Measurements from ENCODE around the gene MLN. TPM values are rescaled to one million over a fixed set of nuclear protein-coding genes. Genes with fewer than 3 reads are reported as not detected.
A peak's percentile ranks its signal among the peaks of the same experiment; 100 is the strongest.

The MLN gene
- total RNA-seq, 2 donors from 2014 or later: 0.48 TPM; not detected in 1

DNA sequence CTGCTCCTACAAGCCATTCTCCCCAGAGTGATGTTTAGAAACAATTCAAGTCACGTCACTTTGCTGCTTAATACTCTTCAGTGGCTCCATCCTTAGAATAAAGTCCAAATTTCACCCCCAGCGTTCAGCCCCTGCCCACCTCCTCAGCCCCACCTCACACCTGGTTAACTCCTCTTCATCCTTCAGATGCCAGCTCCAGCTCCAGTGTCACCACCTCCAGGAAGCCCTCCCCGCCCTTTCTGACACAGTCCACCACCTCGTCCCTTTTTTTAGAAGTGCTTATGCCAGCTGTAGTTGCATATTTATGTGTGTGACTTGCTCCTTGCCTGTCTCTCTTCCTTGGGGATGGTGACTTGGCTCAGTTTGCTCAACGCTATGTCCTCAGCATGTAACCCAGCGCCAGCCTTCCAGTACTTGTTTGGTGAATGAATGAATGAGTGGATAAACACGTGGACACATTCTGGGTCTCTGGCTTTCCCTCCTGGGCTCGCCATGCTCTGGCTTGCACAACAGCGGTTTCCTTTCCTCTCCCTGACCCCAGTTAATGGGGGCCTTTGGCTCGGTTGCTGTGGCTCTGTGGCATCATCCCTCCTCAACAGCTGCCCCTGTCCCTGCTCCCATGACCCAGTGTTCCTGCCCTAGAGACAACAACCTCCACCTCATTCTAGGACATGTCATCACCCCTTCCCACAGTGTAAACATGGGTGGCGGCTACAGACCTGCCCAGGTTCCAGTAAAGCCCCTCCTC is 53.4 kb downstream of the MLN start:
- no peak overlapping the region for H3K9ac ChIP-seq (ENCODE audit: low read depth in 2 of 2, low read length in 2 of 2)

DNA sequence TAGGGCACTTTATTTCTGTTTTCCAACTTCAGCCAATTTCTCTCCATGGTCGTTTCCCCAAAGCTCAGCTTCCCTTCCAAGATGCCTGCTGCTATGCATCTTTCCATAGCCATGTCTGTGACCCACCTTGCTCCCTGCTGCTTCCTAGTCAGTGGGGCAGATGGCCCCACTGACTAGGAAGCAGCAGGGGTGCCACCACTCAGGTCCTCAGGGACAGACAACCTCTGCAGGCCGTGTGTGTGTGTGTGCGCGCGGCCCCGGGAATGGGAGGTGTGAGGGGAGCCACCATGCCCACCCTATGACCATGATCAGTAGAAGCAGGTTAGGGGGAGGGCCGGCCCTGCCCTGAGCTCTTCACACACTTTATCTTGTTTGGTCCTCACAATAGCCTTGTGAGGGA is 54.4 kb downstream of the MLN start:
- DNase-seq: no peak
- intact Hi-C loops (cut with DNase I): no loop called here
- no peak overlapping the region for H3K9ac ChIP-seq (ENCODE audit: low read depth in 2 of 2, low read length in 2 of 2)
- H3K4me3 ChIP-seq: no peak overlapping the region
- no peak overlapping the region for H3K27ac ChIP-seq
- peaks cover 22% of the 10 kb centered on the region for H3K4me1 ChIP-seq
- no peaks in the 10 kb centered on the region for H3K36me3 ChIP-seq
- no peaks in the 10 kb centered on the region for H3K9me3 ChIP-seq
- TF ChIP-seq, protein P1, sequence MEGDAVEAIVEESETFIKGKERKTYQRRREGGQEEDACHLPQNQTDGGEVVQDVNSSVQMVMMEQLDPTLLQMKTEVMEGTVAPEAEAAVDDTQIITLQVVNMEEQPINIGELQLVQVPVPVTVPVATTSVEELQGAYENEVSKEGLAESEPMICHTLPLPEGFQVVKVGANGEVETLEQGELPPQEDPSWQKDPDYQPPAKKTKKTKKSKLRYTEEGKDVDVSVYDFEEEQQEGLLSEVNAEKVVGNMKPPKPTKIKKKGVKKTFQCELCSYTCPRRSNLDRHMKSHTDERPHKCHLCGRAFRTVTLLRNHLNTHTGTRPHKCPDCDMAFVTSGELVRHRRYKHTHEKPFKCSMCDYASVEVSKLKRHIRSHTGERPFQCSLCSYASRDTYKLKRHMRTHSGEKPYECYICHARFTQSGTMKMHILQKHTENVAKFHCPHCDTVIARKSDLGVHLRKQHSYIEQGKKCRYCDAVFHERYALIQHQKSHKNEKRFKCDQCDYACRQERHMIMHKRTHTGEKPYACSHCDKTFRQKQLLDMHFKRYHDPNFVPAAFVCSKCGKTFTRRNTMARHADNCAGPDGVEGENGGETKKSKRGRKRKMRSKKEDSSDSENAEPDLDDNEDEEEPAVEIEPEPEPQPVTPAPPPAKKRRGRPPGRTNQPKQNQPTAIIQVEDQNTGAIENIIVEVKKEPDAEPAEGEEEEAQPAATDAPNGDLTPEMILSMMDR (IDR thresholded peaks at IDR 0.05): no peak
- H3K27me3 ChIP-seq: no peaks in the 10 kb centered on the region

More for the DNA sequence above, 53.4 kb downstream of the MLN start:
- no peak for DNase-seq
- Histone ChIP-seq H3K27ac (no peak overlapping the region), H3K4me3 (no peak overlapping the region), H3K36me3 (no peaks in the 10 kb centered on the region), H3K4me1 (peaks cover 14% of the 10 kb centered on the region), H3K27me3 (no peaks in the 10 kb centered on the region), H3K9me3 (no peaks in the 10 kb centered on the region)
- TF ChIP-seq, protein P1 (IDR thresholded peaks at IDR 0.05): no peak
- intact Hi-C loops (cut with DNase I): no loop called here

DNA sequence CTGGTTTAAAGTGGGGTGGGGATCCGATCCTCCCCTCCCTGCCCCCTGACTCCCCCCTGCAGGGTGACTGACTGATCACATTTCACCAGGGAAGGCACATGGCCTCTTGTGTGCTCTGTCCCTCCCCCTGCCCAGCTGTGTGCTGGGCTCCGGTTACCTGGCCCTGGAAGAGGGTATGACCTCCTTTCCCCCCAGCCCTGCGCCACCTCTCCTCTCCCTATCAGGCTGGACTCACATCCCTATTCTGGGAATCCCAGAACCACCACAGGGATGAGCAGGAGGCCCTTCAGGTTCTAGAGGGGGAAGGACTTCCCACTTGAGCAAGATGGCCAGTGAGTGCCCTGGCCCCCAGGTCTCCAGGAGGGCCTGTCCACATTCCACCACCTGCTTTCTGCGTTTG is 55.0 kb downstream of the MLN start:
- Histone ChIP-seq H3K4me1 (peaks cover 26% of the 10 kb centered on the region), H3K4me3 (no peak overlapping the region), H3K36me3 (no peaks in the 10 kb centered on the region), H3K27ac (no peak overlapping the region), H3K27me3 (no peaks in the 10 kb centered on the region), H3K9ac (ENCODE audit: low read depth in 2 of 2, low read length in 2 of 2) (no peak overlapping the region), H3K9me3 (no peaks in the 10 kb centered on the region)
- TF ChIP-seq, protein P1 (IDR thresholded peaks at IDR 0.05): no peak
- DNase-seq: no peak
- intact Hi-C loops (cut with DNase I): no loop called here

DNA sequence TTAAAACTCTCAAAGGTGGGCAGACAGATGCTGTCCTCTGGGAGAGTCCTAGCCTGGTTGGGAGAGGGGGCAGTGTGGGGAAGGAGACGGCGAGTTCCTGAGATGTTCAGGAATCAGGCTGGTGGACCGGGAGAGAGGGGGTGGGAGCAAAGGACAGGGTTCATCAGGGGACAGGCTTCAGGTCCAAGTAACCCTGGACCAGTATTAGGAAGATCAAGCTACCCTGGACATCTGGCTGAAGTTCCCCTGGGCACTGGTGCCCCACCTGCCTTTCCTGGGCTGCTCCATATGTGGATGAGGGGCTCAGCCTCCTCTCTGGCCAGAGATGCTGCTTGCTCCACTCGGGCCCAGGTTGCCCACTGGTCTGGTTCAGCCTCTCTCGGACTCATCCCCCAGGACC is 56.0 kb downstream of the MLN start:
- intact Hi-C loops (cut with DNase I): no loop called here
- Histone ChIP-seq H3K9ac (ENCODE audit: low read depth in 2 of 2, low read length in 2 of 2) (no peak overlapping the region), H3K4me3 (no peak overlapping the region), H3K27ac (no peak overlapping the region), H3K36me3 (no peaks in the 10 kb centered on the region), H3K27me3 (no peaks in the 10 kb centered on the region), H3K9me3 (no peaks in the 10 kb centered on the region), H3K4me1 (peaks cover 26% of the 10 kb centered on the region)
- no peak for DNase-seq
- TF ChIP-seq, protein P1 (IDR thresholded peaks at IDR 0.05): no peak

DNA sequence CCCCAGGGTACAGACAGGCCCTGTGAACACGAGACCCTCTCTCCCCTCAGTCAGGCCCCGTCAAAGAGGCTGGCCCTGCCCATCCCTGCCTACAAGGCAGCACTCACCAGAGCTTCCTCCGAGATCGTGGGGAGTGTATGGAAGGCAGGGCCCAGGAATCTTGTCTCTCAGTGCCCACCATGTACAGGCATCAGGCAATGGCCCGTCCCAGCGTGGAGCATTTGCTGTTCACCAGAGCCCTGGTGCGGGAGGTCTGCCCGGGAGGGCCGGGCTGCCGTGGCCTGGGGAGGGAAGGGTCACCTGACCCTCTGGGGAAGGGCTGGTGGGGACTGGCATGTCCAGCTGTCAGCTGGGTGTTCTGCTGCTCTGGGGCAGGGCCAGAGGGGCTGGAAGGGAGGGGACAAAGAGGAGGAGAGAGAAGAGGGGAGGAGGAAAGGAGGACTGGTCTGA is 57.1 kb downstream of the MLN start, which contains the start of gene IP6K3:
TSS of gene IP6K3 (minus strand) at position 255 of the 450 bp plus-strand sequence. CDS start 11,429 bp downstream, outside the sequence.
- Histone ChIP-seq H3K36me3 (no peaks in the 10 kb centered on the region), H3K27me3 (no peaks in the 10 kb centered on the region), H3K9me3 (no peaks in the 10 kb centered on the region), H3K27ac (peak within 1 kb of the TSS; percentile 22), H3K4me3 (no peak within 1 kb of the TSS), H3K4me1 (peaks cover 19% of the 10 kb centered on the region), H3K9ac (ENCODE audit: low read depth in 2 of 2, low read length in 2 of 2) (peak within 1 kb of the TSS; percentile 43 to 65)
- intact Hi-C loops (cut with DNase I): no loop called here
- no peak for DNase-seq
- TF ChIP-seq, protein P1 (IDR thresholded peaks at IDR 0.05): no peak

All from colonic mucosa (tissue), 4 donors.